ENCODE measurements around the gene EHD1. TPM values are rescaled to one million over a fixed set of nuclear protein-coding genes. Genes with fewer than 3 reads are reported as not detected.
A peak's percentile ranks its signal among the peaks of the same experiment; 100 is the strongest.

EHD1 gene
- total and polyA plus RNA-seq, 9 of the 15 experiments (the other 6 are each of a cell fraction or from before 2014, with no cell fraction given), result 0.46 to 65.0 (median 16.4) TPM

DNA sequence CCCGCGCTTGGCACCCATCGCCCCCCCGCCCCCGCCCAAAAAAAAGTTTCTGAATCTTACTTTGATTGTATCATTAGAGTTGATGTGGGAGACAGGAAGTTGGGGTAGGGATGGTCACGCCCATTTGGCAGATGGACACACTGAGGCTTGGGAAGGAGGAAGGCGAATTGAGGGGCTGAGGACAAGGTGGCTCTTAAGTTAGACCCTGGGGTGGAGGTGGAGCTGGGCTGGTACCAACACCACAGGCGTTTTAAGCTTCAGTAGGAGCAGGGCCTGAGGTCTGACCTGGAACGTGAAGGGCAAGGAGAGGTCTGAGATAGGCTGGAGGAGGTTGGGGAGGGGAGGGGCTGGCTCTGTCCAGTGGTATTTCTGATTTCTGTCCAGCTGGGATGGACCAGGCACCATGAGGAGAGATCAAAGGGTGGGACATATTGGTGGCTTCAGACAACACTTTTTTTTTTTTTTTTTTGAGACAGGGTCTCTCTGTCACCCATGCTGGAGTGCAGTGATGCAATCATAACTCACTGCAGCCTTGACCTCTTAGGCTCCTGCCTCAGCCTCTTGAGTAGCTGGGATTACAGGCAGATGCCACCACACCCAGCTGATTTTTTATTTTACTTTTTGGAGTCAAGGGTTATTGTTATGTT lies 33.2 kb downstream of the EHD1 start (continued):
- TF ChIP-seq GABPA (tag; conservative IDR thresholded peaks at IDR 0.05; ENCODE audit: low read depth) (peak; percentile 11), BACH1 (tag; IDR thresholded peaks at IDR 0.05) (no peak), HMG20A (CRISPR knock-in tag; conservative IDR thresholded peaks at IDR 0.05) (no peak), TARDBP (IDR thresholded peaks at IDR 0.05) (no peak; the same call in 1 of the 2 replicates), HIVEP1 (CRISPR knock-in tag; IDR thresholded peaks at IDR 0.05) (no peak), TCFL5 (CRISPR knock-in tag; conservative IDR thresholded peaks at IDR 0.05) (no peak), SREBF1 (IDR thresholded peaks at IDR 0.05; ENCODE audit: borderline replicate concordance, low read depth, low read length) (no peak), ILK (tag; IDR thresholded peaks at IDR 0.05; ENCODE audit: borderline replicate concordance, low read depth) (no peak), CSDE1 (IDR thresholded peaks at IDR 0.05) (no peak), CC2D1A (IDR thresholded peaks at IDR 0.05) (peak; percentile 73; the same call in 1 of the 2 replicates), GTF2F1 (IDR thresholded peaks at IDR 0.05; ENCODE audit: low read depth, low read length) (no peak), NELFE (IDR thresholded peaks at IDR 0.05; ENCODE audit: insufficient read depth, insufficient read length) (no peak), DDX20 (tag; IDR thresholded peaks at IDR 0.05; ENCODE audit: low read depth) (no peak), OTX1 (CRISPR knock-in tag; IDR thresholded peaks at IDR 0.05) (no peak), E2F3 (CRISPR knock-in tag; IDR thresholded peaks at IDR 0.05) (no peak), ZKSCAN8 (CRISPR knock-in tag; IDR thresholded peaks at IDR 0.05) (no peak), PYGO2 (tag; IDR thresholded peaks at IDR 0.05) (no peak), TEAD4 (IDR thresholded peaks at IDR 0.05; ENCODE audit: low read length) (no peak; the same call in 1 of the 2 replicates), TEAD4 (CRISPR knock-in tag; IDR thresholded peaks at IDR 0.05; ENCODE audit: borderline replicate concordance) (no peak), ZNF431 (CRISPR knock-in tag; IDR thresholded peaks at IDR 0.05) (no peak)
- TF ChIP-seq, protein P1, sequence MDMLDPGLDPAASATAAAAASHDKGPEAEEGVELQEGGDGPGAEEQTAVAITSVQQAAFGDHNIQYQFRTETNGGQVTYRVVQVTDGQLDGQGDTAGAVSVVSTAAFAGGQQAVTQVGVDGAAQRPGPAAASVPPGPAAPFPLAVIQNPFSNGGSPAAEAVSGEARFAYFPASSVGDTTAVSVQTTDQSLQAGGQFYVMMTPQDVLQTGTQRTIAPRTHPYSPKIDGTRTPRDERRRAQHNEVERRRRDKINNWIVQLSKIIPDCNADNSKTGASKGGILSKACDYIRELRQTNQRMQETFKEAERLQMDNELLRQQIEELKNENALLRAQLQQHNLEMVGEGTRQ (CRISPR knock-in tag; IDR thresholded peaks at IDR 0.05), result no peak
- TF ChIP-seq, protein P2, sequence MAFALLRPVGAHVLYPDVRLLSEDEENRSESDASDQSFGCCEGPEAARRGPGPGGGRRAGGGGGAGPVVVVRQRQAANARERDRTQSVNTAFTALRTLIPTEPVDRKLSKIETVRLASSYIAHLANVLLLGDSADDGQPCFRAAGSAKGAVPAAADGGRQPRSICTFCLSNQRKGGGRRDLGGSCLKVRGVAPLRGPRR (CRISPR knock-in tag; IDR thresholded peaks at IDR 0.05), result no peak
- TF ChIP-seq, protein P3, sequence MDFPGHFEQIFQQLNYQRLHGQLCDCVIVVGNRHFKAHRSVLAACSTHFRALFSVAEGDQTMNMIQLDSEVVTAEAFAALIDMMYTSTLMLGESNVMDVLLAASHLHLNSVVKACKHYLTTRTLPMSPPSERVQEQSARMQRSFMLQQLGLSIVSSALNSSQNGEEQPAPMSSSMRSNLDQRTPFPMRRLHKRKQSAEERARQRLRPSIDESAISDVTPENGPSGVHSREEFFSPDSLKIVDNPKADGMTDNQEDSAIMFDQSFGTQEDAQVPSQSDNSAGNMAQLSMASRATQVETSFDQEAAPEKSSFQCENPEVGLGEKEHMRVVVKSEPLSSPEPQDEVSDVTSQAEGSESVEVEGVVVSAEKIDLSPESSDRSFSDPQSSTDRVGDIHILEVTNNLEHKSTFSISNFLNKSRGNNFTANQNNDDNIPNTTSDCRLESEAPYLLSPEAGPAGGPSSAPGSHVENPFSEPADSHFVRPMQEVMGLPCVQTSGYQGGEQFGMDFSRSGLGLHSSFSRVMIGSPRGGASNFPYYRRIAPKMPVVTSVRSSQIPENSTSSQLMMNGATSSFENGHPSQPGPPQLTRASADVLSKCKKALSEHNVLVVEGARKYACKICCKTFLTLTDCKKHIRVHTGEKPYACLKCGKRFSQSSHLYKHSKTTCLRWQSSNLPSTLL (IDR thresholded peaks at IDR 0.05), result no peak
- TF ChIP-seq, protein P4, sequence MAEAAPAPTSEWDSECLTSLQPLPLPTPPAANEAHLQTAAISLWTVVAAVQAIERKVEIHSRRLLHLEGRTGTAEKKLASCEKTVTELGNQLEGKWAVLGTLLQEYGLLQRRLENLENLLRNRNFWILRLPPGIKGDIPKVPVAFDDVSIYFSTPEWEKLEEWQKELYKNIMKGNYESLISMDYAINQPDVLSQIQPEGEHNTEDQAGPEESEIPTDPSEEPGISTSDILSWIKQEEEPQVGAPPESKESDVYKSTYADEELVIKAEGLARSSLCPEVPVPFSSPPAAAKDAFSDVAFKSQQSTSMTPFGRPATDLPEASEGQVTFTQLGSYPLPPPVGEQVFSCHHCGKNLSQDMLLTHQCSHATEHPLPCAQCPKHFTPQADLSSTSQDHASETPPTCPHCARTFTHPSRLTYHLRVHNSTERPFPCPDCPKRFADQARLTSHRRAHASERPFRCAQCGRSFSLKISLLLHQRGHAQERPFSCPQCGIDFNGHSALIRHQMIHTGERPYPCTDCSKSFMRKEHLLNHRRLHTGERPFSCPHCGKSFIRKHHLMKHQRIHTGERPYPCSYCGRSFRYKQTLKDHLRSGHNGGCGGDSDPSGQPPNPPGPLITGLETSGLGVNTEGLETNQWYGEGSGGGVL (CRISPR knock-in tag; IDR thresholded peaks at IDR 0.05), result no peak

Data from K562 (cell line).